ENCODE data around the gene PARVA. TPM values are rescaled to one million over a fixed set of nuclear protein-coding genes. Genes with fewer than 3 reads are reported as not detected.

Gene PARVA
- total and polyA plus RNA-seq, 9 of the 15 experiments (the other 6 are each of a cell fraction or from before 2014, with no cell fraction given) = 0.11 TPM; not detected in 8

DNA sequence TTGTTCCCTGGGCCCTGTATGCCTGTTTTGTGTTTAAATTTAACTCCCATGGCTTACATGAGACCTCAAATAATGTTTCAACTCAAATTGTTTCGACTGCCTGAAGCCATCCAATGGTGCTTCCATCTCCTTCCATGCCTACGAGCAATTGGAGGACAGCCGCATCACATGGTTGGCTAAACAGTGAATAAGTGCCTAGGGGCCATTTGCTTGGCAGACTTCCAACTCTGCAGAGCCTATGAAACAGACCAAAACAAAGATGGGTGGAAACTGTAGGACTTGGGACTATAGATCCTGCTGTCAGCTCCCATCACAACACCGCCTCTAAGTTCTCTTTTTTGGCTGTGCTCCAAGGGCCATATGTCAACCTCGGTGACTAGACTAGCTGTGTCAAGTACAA is 84.1 kb downstream of the PARVA start (continued):
- TF ChIP-seq, protein P1, sequence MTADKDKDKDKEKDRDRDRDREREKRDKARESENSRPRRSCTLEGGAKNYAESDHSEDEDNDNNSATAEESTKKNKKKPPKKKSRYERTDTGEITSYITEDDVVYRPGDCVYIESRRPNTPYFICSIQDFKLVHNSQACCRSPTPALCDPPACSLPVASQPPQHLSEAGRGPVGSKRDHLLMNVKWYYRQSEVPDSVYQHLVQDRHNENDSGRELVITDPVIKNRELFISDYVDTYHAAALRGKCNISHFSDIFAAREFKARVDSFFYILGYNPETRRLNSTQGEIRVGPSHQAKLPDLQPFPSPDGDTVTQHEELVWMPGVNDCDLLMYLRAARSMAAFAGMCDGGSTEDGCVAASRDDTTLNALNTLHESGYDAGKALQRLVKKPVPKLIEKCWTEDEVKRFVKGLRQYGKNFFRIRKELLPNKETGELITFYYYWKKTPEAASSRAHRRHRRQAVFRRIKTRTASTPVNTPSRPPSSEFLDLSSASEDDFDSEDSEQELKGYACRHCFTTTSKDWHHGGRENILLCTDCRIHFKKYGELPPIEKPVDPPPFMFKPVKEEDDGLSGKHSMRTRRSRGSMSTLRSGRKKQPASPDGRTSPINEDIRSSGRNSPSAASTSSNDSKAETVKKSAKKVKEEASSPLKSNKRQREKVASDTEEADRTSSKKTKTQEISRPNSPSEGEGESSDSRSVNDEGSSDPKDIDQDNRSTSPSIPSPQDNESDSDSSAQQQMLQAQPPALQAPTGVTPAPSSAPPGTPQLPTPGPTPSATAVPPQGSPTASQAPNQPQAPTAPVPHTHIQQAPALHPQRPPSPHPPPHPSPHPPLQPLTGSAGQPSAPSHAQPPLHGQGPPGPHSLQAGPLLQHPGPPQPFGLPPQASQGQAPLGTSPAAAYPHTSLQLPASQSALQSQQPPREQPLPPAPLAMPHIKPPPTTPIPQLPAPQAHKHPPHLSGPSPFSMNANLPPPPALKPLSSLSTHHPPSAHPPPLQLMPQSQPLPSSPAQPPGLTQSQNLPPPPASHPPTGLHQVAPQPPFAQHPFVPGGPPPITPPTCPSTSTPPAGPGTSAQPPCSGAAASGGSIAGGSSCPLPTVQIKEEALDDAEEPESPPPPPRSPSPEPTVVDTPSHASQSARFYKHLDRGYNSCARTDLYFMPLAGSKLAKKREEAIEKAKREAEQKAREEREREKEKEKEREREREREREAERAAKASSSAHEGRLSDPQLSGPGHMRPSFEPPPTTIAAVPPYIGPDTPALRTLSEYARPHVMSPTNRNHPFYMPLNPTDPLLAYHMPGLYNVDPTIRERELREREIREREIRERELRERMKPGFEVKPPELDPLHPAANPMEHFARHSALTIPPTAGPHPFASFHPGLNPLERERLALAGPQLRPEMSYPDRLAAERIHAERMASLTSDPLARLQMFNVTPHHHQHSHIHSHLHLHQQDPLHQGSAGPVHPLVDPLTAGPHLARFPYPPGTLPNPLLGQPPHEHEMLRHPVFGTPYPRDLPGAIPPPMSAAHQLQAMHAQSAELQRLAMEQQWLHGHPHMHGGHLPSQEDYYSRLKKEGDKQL (CRISPR knock-in tag; IDR thresholded peaks at IDR 0.05; ENCODE audit: borderline replicate concordance) = no peak
- TF ChIP-seq, protein P2, sequence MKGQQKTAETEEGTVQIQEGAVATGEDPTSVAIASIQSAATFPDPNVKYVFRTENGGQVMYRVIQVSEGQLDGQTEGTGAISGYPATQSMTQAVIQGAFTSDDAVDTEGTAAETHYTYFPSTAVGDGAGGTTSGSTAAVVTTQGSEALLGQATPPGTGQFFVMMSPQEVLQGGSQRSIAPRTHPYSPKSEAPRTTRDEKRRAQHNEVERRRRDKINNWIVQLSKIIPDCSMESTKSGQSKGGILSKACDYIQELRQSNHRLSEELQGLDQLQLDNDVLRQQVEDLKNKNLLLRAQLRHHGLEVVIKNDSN (CRISPR knock-in tag; IDR thresholded peaks at IDR 0.05) = no peak
- no peak for TF ChIP-seq TFAM (CRISPR knock-in tag; conservative IDR thresholded peaks at IDR 0.05)
- no peak for TF ChIP-seq BACH1 (tag; IDR thresholded peaks at IDR 0.05)
- no peak for TF ChIP-seq MCM2 (IDR thresholded peaks at IDR 0.05; ENCODE audit: low read depth)
- no peak for TF ChIP-seq ZNF707 (CRISPR knock-in tag; conservative IDR thresholded peaks at IDR 0.05)

Data from K562 (cell line).